ENCODE data around the gene PPP1R2.

DNA sequence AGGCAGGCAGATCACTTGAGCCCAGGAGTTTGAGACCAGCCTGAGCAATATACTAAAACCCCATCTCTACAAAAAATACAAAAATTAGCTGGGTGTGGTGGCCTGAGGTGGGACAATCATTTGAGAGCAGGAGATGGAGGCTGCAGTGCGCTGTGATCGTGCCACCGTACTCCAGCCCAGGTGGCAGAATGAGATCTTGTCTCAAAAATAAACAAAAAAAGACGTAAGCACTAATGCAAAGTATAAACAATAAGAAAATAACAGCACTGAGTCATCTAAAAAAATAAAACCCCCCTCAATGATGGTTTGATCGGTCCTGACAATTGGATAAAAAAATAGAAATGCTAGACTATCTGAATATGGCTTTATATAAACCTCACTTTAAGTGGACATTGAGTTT lies 3.6 kb downstream of the PPP1R2 start:
- TF ChIP-seq CEBPB (IDR thresholded peaks at IDR 0.05) (no peak), EP300 (IDR thresholded peaks at IDR 0.05; ENCODE audit: borderline replicate concordance) (no peak), MAX (IDR thresholded peaks at IDR 0.05) (no peak), TAF1 (IDR thresholded peaks at IDR 0.05; ENCODE audit: low read depth) (no peak), YY1 (IDR thresholded peaks at IDR 0.05; ENCODE audit: low read depth) (no peak), REST (IDR thresholded peaks at IDR 0.05; ENCODE audit: low read depth) (no peak), RAD21 (IDR thresholded peaks at IDR 0.05; ENCODE audit: low read depth) (no peak), NFIC (IDR thresholded peaks at IDR 0.05) (no peak), TEAD4 (IDR thresholded peaks at IDR 0.05) (no peak), FOXM1 (IDR thresholded peaks at IDR 0.05; ENCODE audit: borderline replicate concordance, low read depth) (no peak), EGR1 (IDR thresholded peaks at IDR 0.05) (no peak), CREB1 (IDR thresholded peaks at IDR 0.05; ENCODE audit: low read depth) (no peak)
